ENCODE measurements around the gene CEP295NL.
"Not testable (repeated sequence)": the region's sequence is repeated elsewhere in the genome, so short reads cannot be mapped to it uniquely, and the experiment has no call there.

DNA sequence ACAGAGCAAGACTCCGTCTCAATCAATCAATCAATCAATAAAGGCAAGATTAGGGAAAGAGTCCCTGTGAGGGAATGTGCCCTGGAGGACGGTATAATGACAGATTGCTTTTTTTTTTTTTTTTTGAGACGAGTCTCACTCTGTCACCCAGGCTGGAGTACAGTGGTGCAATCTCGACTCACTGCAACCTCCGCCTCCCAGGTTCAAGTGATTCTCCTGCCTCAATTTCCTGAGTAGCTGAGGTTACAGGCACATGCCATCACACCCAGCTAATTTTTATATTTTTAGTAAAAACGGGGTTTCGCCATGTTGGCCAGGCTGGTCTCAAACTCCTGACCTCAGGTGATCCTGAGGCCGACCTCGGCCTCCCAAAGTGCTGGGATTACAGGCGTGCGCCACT, 12.9 kb downstream of the CEP295NL start:
- not testable (repeated sequence) for TF ChIP-seq NCOA1 (CRISPR knock-in tag; IDR thresholded peaks at IDR 0.05); RXRB (CRISPR knock-in tag; IDR thresholded peaks at IDR 0.05; ENCODE audit: borderline replicate concordance); SAP130 (CRISPR knock-in tag; IDR thresholded peaks at IDR 0.05; ENCODE audit: low read depth); BRCA1 (CRISPR knock-in tag; IDR thresholded peaks at IDR 0.05); MAX (IDR thresholded peaks at IDR 0.05)
- TF ChIP-seq, protein P1, sequence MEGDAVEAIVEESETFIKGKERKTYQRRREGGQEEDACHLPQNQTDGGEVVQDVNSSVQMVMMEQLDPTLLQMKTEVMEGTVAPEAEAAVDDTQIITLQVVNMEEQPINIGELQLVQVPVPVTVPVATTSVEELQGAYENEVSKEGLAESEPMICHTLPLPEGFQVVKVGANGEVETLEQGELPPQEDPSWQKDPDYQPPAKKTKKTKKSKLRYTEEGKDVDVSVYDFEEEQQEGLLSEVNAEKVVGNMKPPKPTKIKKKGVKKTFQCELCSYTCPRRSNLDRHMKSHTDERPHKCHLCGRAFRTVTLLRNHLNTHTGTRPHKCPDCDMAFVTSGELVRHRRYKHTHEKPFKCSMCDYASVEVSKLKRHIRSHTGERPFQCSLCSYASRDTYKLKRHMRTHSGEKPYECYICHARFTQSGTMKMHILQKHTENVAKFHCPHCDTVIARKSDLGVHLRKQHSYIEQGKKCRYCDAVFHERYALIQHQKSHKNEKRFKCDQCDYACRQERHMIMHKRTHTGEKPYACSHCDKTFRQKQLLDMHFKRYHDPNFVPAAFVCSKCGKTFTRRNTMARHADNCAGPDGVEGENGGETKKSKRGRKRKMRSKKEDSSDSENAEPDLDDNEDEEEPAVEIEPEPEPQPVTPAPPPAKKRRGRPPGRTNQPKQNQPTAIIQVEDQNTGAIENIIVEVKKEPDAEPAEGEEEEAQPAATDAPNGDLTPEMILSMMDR (CRISPR knock-in tag; IDR thresholded peaks at IDR 0.05) = not testable (repeated sequence)

Measured in HepG2 (cell line).